SK-N-MC (cell line): ENCODE results near the gene ZBTB14.

Experiments
- EZH2 ChIP-seq: fragments of 200-600 bp; sonication (generic); IDR thresholded peaks from one replicate; pipeline ENCODE4 v1.6.1; 2017; ENCODE audit warnings: antibody characterized with exemption
- FOXP2 ChIP-seq: optimal IDR thresholded peaks from 2 replicates; pipeline ENCODE3; 2011; ENCODE audit warnings: mild to moderate bottlenecking, moderate library complexity; ENCODE audit not compliant: insufficient read depth; ENCODE audit errors: extremely low read length, control extremely low read depth
- POLR2AphosphoS5 ChIP-seq: IDR thresholded peaks from 2 replicates; pipeline ENCODE4 v1.6.1; 2012; ENCODE audit warnings: mild to moderate bottlenecking, low read depth, low read length, borderline replicate concordance

- no peak for TF ChIP-seq POLR2AphosphoS5
- no peak for TF ChIP-seq EZH2
- TF ChIP-seq FOXP2: no peak
Measured at GRCh38 chr18:5339202-5339834, 43.8 kb upstream of the ZBTB14 start.
